ENCODE measurements around the gene VSTM4. TPM values are rescaled to one million over a fixed set of nuclear protein-coding genes. Genes with fewer than 3 reads are reported as not detected.

The VSTM4 gene
- total and polyA plus RNA-seq, 2 experiments from 2014 or later, result 0.21 to 0.66 TPM

DNA sequence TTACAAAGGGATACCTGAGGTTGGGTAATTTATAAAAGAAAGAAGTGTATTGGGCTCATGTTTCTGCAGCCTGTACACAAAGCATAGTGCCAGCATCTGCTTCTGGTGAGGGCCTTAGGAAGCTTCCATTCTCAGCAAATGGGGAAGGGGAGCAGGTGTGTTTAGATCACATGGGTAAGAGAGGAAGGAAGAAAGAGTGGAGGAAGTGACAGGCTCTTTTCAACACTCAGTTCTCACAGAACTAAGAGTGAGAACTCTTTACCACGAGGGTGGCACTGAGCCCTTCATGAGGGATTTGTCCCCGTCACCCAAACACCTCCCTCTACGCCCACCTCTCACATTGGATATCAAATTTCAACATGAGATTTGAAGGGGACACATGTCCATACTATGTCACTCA, 19.0 kb upstream of the VSTM4 start:
- no peak for TF ChIP-seq ZNF114 (CRISPR knock-in tag; IDR thresholded peaks at IDR 0.05)
- TF ChIP-seq STAT1 (IDR thresholded peaks at IDR 0.05; ENCODE audit: unreplicated experiment), result no peak
- no peak for TF ChIP-seq ETS1 (IDR thresholded peaks at IDR 0.05)
- no peak for TF ChIP-seq JUNB (IDR thresholded peaks at IDR 0.05; ENCODE audit: unreplicated experiment)
- TF ChIP-seq, protein P1, sequence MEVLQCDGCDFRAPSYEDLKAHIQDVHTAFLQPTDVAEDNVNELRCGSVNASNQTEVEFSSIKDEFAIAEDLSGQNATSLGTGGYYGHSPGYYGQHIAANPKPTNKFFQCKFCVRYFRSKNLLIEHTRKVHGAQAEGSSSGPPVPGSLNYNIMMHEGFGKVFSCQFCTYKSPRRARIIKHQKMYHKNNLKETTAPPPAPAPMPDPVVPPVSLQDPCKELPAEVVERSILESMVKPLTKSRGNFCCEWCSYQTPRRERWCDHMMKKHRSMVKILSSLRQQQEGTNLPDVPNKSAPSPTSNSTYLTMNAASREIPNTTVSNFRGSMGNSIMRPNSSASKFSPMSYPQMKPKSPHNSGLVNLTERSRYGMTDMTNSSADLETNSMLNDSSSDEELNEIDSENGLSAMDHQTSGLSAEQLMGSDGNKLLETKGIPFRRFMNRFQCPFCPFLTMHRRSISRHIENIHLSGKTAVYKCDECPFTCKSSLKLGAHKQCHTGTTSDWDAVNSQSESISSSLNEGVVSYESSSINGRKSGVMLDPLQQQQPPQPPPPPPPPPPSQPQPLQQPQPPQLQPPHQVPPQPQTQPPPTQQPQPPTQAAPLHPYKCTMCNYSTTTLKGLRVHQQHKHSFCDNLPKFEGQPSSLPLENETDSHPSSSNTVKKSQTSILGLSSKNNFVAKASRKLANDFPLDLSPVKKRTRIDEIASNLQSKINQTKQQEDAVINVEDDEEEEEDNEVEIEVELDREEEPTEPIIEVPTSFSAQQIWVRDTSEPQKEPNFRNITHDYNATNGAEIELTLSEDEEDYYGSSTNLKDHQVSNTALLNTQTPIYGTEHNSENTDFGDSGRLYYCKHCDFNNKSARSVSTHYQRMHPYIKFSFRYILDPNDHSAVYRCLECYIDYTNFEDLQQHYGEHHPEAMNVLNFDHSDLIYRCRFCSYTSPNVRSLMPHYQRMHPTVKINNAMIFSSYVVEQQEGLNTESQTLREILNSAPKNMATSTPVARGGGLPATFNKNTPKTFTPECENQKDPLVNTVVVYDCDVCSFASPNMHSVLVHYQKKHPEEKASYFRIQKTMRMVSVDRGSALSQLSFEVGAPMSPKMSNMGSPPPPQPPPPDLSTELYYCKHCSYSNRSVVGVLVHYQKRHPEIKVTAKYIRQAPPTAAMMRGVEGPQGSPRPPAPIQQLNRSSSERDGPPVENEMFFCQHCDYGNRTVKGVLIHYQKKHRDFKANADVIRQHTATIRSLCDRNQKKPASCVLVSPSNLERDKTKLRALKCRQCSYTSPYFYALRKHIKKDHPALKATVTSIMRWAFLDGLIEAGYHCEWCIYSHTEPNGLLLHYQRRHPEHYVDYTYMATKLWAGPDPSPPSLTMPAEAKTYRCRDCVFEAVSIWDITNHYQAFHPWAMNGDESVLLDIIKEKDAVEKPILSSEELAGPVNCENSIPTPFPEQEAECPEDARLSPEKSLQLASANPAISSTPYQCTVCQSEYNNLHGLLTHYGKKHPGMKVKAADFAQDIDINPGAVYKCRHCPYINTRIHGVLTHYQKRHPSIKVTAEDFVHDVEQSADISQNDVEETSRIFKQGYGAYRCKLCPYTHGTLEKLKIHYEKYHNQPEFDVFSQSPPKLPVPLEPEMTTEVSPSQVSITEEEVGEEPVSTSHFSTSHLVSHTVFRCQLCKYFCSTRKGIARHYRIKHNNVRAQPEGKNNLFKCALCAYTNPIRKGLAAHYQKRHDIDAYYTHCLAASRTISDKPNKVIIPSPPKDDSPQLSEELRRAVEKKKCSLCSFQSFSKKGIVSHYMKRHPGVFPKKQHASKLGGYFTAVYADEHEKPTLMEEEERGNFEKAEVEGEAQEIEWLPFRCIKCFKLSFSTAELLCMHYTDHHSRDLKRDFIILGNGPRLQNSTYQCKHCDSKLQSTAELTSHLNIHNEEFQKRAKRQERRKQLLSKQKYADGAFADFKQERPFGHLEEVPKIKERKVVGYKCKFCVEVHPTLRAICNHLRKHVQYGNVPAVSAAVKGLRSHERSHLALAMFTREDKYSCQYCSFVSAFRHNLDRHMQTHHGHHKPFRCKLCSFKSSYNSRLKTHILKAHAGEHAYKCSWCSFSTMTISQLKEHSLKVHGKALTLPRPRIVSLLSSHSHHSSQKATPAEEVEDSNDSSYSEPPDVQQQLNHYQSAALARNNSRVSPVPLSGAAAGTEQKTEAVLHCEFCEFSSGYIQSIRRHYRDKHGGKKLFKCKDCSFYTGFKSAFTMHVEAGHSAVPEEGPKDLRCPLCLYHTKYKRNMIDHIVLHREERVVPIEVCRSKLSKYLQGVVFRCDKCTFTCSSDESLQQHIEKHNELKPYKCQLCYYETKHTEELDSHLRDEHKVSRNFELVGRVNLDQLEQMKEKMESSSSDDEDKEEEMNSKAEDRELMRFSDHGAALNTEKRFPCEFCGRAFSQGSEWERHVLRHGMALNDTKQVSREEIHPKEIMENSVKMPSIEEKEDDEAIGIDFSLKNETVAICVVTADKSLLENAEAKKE (CRISPR knock-in tag; IDR thresholded peaks at IDR 0.05), result no peak
- TF ChIP-seq EZH2 (IDR thresholded peaks at IDR 0.05; ENCODE audit: low read depth, unreplicated experiment), result no peak
- no peak for TF ChIP-seq POLR2AphosphoS5 (IDR thresholded peaks at IDR 0.05; ENCODE audit: low read depth)
- no peak for TF ChIP-seq EZH2phosphoT487 (IDR thresholded peaks at IDR 0.05; ENCODE audit: unreplicated experiment)
- TF ChIP-seq NANOG (IDR thresholded peaks at IDR 0.05; ENCODE audit: borderline replicate concordance), result no peak
- no peak for TF ChIP-seq CREB1 (CRISPR knock-in tag; IDR thresholded peaks at IDR 0.05; ENCODE audit: low read depth)
- TF ChIP-seq REST (IDR thresholded peaks at IDR 0.05; ENCODE audit: unreplicated experiment), result no peak
- TF ChIP-seq ZNF331 (CRISPR knock-in tag; IDR thresholded peaks at IDR 0.05; ENCODE audit: low read depth), result no peak
- no peak for TF ChIP-seq CTCF (conservative IDR thresholded peaks at IDR 0.05; ENCODE audit: low read depth in 2 of 2)

More for the DNA sequence above, 19.0 kb upstream of the VSTM4 start:
- Histone ChIP-seq H3K79me2 (replicated peaks; ENCODE audit: insufficient read depth) (no peaks in the 10 kb centered on the region), H3K4me2 (no peak overlapping the region), H3K4me3 (no peak overlapping the region), H3K4me1 (ENCODE audit: insufficient read depth) (no peaks in the 10 kb centered on the region), H3K27me3 (ENCODE audit: insufficient read depth) (no peaks in the 10 kb centered on the region), H3K36me3 (ENCODE audit: insufficient read depth) (no peaks in the 10 kb centered on the region), H3F3A (replicated peaks; ENCODE audit: low read depth) (no peaks in the 10 kb centered on the region), H3K27ac (ENCODE audit: low read depth) (no peak overlapping the region), H3K9me2 (ENCODE audit: insufficient read depth) (0 out of 2 replicates have a peak, but pooled peaks cover 6% of the 10 kb centered on the region), H4K20me1 (replicated peaks; ENCODE audit: insufficient read depth) (no peaks in the 10 kb centered on the region), H2AFZ (no peak overlapping the region)
- Mint-ChIP-seq H3K27me3 (ENCODE audit: insufficient read depth, low read depth, poor library complexity) (peaks cover 4% of the 10 kb centered on the region), H3K4me3 (no peak overlapping the region), H3K36me3 (ENCODE audit: low read depth) (peaks cover 2% of the 10 kb centered on the region; the same call in 1 of the 3 replicates), H3K4me1 (peaks cover 2% of the 10 kb centered on the region), H3K27ac (no peak overlapping the region; the same call in 1 of the 2 replicates), H3K9me3 (peaks cover 2% of the 10 kb centered on the region; the same call in 1 of the 3 replicates)
- DNase-seq (ENCODE audit: low spot score), result no peak
- ATAC-seq, result no peak

Data from GM23338 (cell line).